ENCODE results near the gene ABLIM3. TPM values are rescaled to one million over a fixed set of nuclear protein-coding genes. Genes with fewer than 3 reads are reported as not detected.
A peak's percentile ranks its signal among the peaks of the same experiment; 100 is the strongest.

The ABLIM3 gene
- total RNA-seq, 1 donor = 24.9 TPM

- H3K4me3 ChIP-seq (ENCODE audit: low read depth, low read length) = no peak overlapping the region
- DNase-seq (ENCODE audit: low read depth) = no peak
- no peak for TF ChIP-seq CTCF (IDR thresholded peaks at IDR 0.05; ENCODE audit: insufficient read depth, low read length)
Observed at GRCh38 chr5:149147676-149148075, 6.4 kb downstream of the ABLIM3 start.

- no peak for TF ChIP-seq CTCF (IDR thresholded peaks at IDR 0.05; ENCODE audit: insufficient read depth, low read length)
- H3K4me3 ChIP-seq (ENCODE audit: low read depth, low read length) = no peak overlapping the region
- DNase-seq (ENCODE audit: low read depth) = no peak
Observed at GRCh38 chr5:149149942-149150341, 8.6 kb downstream of the ABLIM3 start.

- DNase-seq (ENCODE audit: low read depth) = peak; percentile 82
- no peak for TF ChIP-seq CTCF (IDR thresholded peaks at IDR 0.05; ENCODE audit: insufficient read depth, low read length)
Observed at GRCh38 chr5:149150457-149150856, 9.2 kb downstream of the ABLIM3 start.

GRCh38 chr5:149151717-149152116 lies 10.4 kb downstream of the ABLIM3 start:
- peak; percentile 30 for TF ChIP-seq CTCF (IDR thresholded peaks at IDR 0.05; ENCODE audit: insufficient read depth, low read length)
- H3K4me3 ChIP-seq (ENCODE audit: low read depth, low read length) = no peak overlapping the region
- DNase-seq (ENCODE audit: low read depth) = no peak

More at GRCh38 chr5:149150457-149150856, 9.2 kb downstream of the ABLIM3 start:
- H3K4me3 ChIP-seq (ENCODE audit: low read depth, low read length) = no peak overlapping the region

- TF ChIP-seq CTCF (IDR thresholded peaks at IDR 0.05; ENCODE audit: insufficient read depth, low read length) = no peak
- no peak overlapping the region for H3K4me3 ChIP-seq (ENCODE audit: low read depth, low read length)
- DNase-seq (ENCODE audit: low read depth) = peak; percentile 41
Observed at GRCh38 chr5:149152317-149152746, 11.0 kb downstream of the ABLIM3 start.

GRCh38 chr5:149153193-149153750 lies 12.0 kb downstream of the ABLIM3 start:
- no peak for DNase-seq (ENCODE audit: low read depth)
- TF ChIP-seq CTCF (IDR thresholded peaks at IDR 0.05; ENCODE audit: insufficient read depth, low read length) = no peak
- H3K4me3 ChIP-seq (ENCODE audit: low read depth, low read length) = no peak overlapping the region
